ENCODE data around the gene SLC25A25.
A peak's percentile ranks its signal among the peaks of the same experiment; 100 is the strongest.

DNA sequence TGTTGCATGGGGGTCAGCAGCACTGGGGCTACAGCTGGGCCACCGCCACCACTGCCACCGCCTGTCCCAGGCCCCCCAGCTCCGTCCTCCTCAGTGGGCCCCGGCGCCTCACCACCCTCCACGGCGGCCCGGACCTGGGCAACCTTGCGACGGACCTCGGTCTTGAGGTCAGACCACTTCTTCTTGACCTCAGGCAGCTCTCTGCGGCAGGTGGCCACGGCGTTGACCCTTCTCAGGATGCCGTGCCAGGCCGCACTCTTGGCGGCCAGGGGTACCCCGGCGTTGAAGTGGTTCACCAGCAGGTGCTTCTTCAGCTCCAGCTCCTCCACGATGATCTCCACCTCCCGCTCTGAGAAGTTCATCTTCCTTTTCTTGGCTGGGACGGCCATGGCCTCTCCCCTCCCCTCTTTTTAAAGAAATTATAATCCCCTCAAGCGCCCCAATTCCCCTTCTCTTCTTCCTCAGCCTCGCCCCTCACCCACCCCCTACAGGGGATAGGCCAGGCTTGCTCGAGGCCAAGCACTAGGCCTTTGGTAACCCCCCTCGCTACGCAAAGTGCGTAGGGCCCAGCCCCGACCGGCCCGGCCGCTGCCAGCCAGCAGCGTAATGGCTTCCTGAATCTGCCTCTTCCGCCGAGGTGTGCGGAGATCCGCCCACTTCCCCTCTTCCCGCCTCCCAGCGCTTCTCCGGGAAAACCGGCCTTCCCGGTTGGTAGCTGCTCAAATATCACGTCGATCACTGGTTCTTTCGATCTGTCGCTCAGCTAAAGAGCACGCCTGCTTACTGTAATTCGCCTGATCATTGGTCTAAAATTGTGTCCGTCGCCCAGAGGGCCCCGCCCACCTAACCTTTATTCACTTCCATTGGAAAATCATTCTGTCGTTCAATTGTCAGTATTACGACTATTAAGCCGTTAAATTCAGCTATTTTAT, 1.1 kb upstream of the SLC25A25 start, which contains the start of gene NAIF1:
- TF ChIP-seq, protein P1, sequence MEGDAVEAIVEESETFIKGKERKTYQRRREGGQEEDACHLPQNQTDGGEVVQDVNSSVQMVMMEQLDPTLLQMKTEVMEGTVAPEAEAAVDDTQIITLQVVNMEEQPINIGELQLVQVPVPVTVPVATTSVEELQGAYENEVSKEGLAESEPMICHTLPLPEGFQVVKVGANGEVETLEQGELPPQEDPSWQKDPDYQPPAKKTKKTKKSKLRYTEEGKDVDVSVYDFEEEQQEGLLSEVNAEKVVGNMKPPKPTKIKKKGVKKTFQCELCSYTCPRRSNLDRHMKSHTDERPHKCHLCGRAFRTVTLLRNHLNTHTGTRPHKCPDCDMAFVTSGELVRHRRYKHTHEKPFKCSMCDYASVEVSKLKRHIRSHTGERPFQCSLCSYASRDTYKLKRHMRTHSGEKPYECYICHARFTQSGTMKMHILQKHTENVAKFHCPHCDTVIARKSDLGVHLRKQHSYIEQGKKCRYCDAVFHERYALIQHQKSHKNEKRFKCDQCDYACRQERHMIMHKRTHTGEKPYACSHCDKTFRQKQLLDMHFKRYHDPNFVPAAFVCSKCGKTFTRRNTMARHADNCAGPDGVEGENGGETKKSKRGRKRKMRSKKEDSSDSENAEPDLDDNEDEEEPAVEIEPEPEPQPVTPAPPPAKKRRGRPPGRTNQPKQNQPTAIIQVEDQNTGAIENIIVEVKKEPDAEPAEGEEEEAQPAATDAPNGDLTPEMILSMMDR (IDR thresholded peaks at IDR 0.05 in 8 of 11, conservative IDR thresholded peaks at IDR 0.05 in 3 of 11) = peak in 4 of 11 experiments; percentile 18 to 34 (median 23)
- no peak for TF ChIP-seq POLR2A (IDR thresholded peaks at IDR 0.05)
- TF ChIP-seq POLR2AphosphoS5 (IDR thresholded peaks at IDR 0.05) = peak; percentile 91 to 95 (median 95)
